Measurements from ENCODE around the gene GFRAL.

Gene GFRAL

GRCh38 chr6:55327169-55327568 is at the start of gene GFRAL:
GFRAL (plus strand) TSS chr6:55327469; CDS start chr6:55327555, 86 bp downstream.
- ChIA-PET CTCF (no interaction called here), POLR2A (no interaction called here)
- TF ChIP-seq LEF1 (IDR thresholded peaks at IDR 0.05; ENCODE audit: borderline replicate concordance) (no peak), HDGF (IDR thresholded peaks at IDR 0.05; ENCODE audit: borderline replicate concordance) (no peak), ZNF384 (IDR thresholded peaks at IDR 0.05) (no peak), SP1 (IDR thresholded peaks at IDR 0.05) (no peak), NFRKB (IDR thresholded peaks at IDR 0.05) (no peak), PKNOX1 (IDR thresholded peaks at IDR 0.05) (no peak), TARDBP (IDR thresholded peaks at IDR 0.05) (no peak), FOXA1 (IDR thresholded peaks at IDR 0.05) (no peak), CTBP1 (IDR thresholded peaks at IDR 0.05; ENCODE audit: borderline replicate concordance) (no peak), FOXM1 (IDR thresholded peaks at IDR 0.05; ENCODE audit: borderline replicate concordance) (no peak), FOXK2 (IDR thresholded peaks at IDR 0.05) (no peak), SUZ12 (IDR thresholded peaks at IDR 0.05) (no peak), BHLHE40 (IDR thresholded peaks at IDR 0.05; ENCODE audit: borderline replicate concordance) (no peak), L3MBTL2 (conservative IDR thresholded peaks at IDR 0.05) (no peak), ARNT (IDR thresholded peaks at IDR 0.05) (no peak)

GRCh38 chr6:55277646-55278045 is 49.6 kb upstream of the GFRAL start:
- no peak for DNase-seq (ENCODE audit: extremely low spot score)
- TF ChIP-seq LEF1 (IDR thresholded peaks at IDR 0.05; ENCODE audit: borderline replicate concordance) = no peak
- no peak for TF ChIP-seq FOXM1 (IDR thresholded peaks at IDR 0.05; ENCODE audit: borderline replicate concordance)
- TF ChIP-seq CTBP1 (IDR thresholded peaks at IDR 0.05; ENCODE audit: borderline replicate concordance) = no peak
- TF ChIP-seq SUZ12 (IDR thresholded peaks at IDR 0.05) = no peak
- no peak for TF ChIP-seq PKNOX1 (IDR thresholded peaks at IDR 0.05)
- no peak for TF ChIP-seq FOXK2 (IDR thresholded peaks at IDR 0.05)
- no peak for TF ChIP-seq ARNT (IDR thresholded peaks at IDR 0.05)
- no peak for TF ChIP-seq HDGF (IDR thresholded peaks at IDR 0.05; ENCODE audit: borderline replicate concordance)
- TF ChIP-seq FOXA1 (IDR thresholded peaks at IDR 0.05) = no peak
- no peak for TF ChIP-seq TARDBP (IDR thresholded peaks at IDR 0.05)
- TF ChIP-seq NFRKB (IDR thresholded peaks at IDR 0.05) = no peak
- no peak for TF ChIP-seq ELF4 (IDR thresholded peaks at IDR 0.05)
- TF ChIP-seq BHLHE40 (IDR thresholded peaks at IDR 0.05; ENCODE audit: borderline replicate concordance) = no peak
- no peak for TF ChIP-seq ZNF384 (IDR thresholded peaks at IDR 0.05)
- no peak for TF ChIP-seq L3MBTL2 (conservative IDR thresholded peaks at IDR 0.05)
- TF ChIP-seq SP1 (IDR thresholded peaks at IDR 0.05) = no peak
- ChIA-PET CTCF (no interaction called here), POLR2A (no interaction called here)

More at GRCh38 chr6:55327169-55327568, at the start of gene GFRAL:
- no peak for DNase-seq (ENCODE audit: extremely low spot score)

- no peak for TF ChIP-seq PKNOX1 (IDR thresholded peaks at IDR 0.05)
- ChIA-PET POLR2A (no interaction called here), CTCF (no interaction called here)
- DNase-seq (ENCODE audit: extremely low spot score) = no peak
Measured at GRCh38 chr6:55281215-55281614, 46.1 kb upstream of the GFRAL start.

GRCh38 chr6:55282115-55282514 is 45.2 kb upstream of the GFRAL start:
- ChIA-PET CTCF (no interaction called here), POLR2A (no interaction called here)
- DNase-seq (ENCODE audit: extremely low spot score) = no peak
- TF ChIP-seq FOXM1 (IDR thresholded peaks at IDR 0.05; ENCODE audit: borderline replicate concordance) = no peak
- no peak for TF ChIP-seq ELF4 (IDR thresholded peaks at IDR 0.05)
- TF ChIP-seq LEF1 (IDR thresholded peaks at IDR 0.05; ENCODE audit: borderline replicate concordance) = no peak
- no peak for TF ChIP-seq FOXA1 (IDR thresholded peaks at IDR 0.05)
- no peak for TF ChIP-seq PKNOX1 (IDR thresholded peaks at IDR 0.05)
- no peak for TF ChIP-seq SP1 (IDR thresholded peaks at IDR 0.05)
- TF ChIP-seq CTBP1 (IDR thresholded peaks at IDR 0.05; ENCODE audit: borderline replicate concordance) = no peak
- TF ChIP-seq ARNT (IDR thresholded peaks at IDR 0.05) = no peak
- no peak for TF ChIP-seq FOXK2 (IDR thresholded peaks at IDR 0.05)
- no peak for TF ChIP-seq SUZ12 (IDR thresholded peaks at IDR 0.05)
- no peak for TF ChIP-seq HDGF (IDR thresholded peaks at IDR 0.05; ENCODE audit: borderline replicate concordance)
- TF ChIP-seq NFRKB (IDR thresholded peaks at IDR 0.05) = no peak
- TF ChIP-seq ZNF384 (IDR thresholded peaks at IDR 0.05) = no peak
- TF ChIP-seq TARDBP (IDR thresholded peaks at IDR 0.05) = no peak

- TF ChIP-seq HDGF (IDR thresholded peaks at IDR 0.05; ENCODE audit: borderline replicate concordance) (no peak), ARNT (IDR thresholded peaks at IDR 0.05) (no peak), FOXM1 (IDR thresholded peaks at IDR 0.05; ENCODE audit: borderline replicate concordance) (no peak), ZNF384 (IDR thresholded peaks at IDR 0.05) (no peak), ELF4 (IDR thresholded peaks at IDR 0.05) (no peak), TARDBP (IDR thresholded peaks at IDR 0.05) (no peak), PKNOX1 (IDR thresholded peaks at IDR 0.05) (no peak), SP1 (IDR thresholded peaks at IDR 0.05) (no peak), BHLHE40 (IDR thresholded peaks at IDR 0.05; ENCODE audit: borderline replicate concordance) (no peak), NFRKB (IDR thresholded peaks at IDR 0.05) (no peak), FOXA1 (IDR thresholded peaks at IDR 0.05) (no peak), L3MBTL2 (conservative IDR thresholded peaks at IDR 0.05) (no peak), FOXK2 (IDR thresholded peaks at IDR 0.05) (no peak), SUZ12 (IDR thresholded peaks at IDR 0.05) (no peak), CTBP1 (IDR thresholded peaks at IDR 0.05; ENCODE audit: borderline replicate concordance) (no peak), LEF1 (IDR thresholded peaks at IDR 0.05; ENCODE audit: borderline replicate concordance) (no peak)
- ChIA-PET POLR2A (no interaction called here), CTCF (no interaction called here)
- no peak for DNase-seq (ENCODE audit: extremely low spot score)
Measured at GRCh38 chr6:55286824-55287223, 40.4 kb upstream of the GFRAL start.

Data from HEK293T (cell line).